GM23338 (cell line): ENCODE measurements around the gene OR10Z1. TPM values are rescaled to one million over a fixed set of nuclear protein-coding genes. Genes with fewer than 3 reads are reported as not detected.

Source experiments
- ATAC-seq: fragments of 200-7000 bp; cut with Tn5 transposase; 3 replicates; pipeline ENCODE4 v1.9.1; 2020
- DNase-seq: peaks from one replicate; pipeline ENCODE4 v3.0.0-alpha.2; 2015; ENCODE audit warnings: low spot score
- H2AFZ ChIP-seq: fragments of 200-600 bp; sonication (generic); 2 replicates; pipeline ENCODE4 v1.8.0; 2016; ENCODE audit warnings: antibody characterized with exemption, mild to moderate bottlenecking, moderate library complexity
- H3F3A ChIP-seq: fragments of 200-600 bp; sonication (generic); replicated peaks from 2 replicates; pipeline ENCODE4 v1.8.0; 2017; ENCODE audit warnings: antibody characterized with exemption, mixed run types, low read depth
- H3K27ac ChIP-seq: fragments of 200-600 bp; sonication (generic); 2 replicates; pipeline ENCODE4 v1.6.1; 2016; ENCODE audit warnings: low read depth
- H3K27me3 ChIP-seq: fragments of 200-600 bp; sonication (generic); 2 replicates; pipeline ENCODE4 v1.8.0; 2016; ENCODE audit warnings: mild to moderate bottlenecking, mixed run types, moderate library complexity; ENCODE audit not compliant: insufficient read depth
- H3K36me3 ChIP-seq: fragments of 200-600 bp; sonication (generic); 2 replicates; pipeline ENCODE4 v1.8.0; 2016; ENCODE audit warnings: mild to moderate bottlenecking; ENCODE audit not compliant: insufficient read depth
- H3K4me1 ChIP-seq: fragments of 200-600 bp; sonication (generic); 2 replicates; pipeline ENCODE4 v1.8.0; 2016; ENCODE audit warnings: mild to moderate bottlenecking, moderate library complexity; ENCODE audit not compliant: insufficient read depth
- H3K4me2 ChIP-seq: fragments of 200-600 bp; sonication (generic); 2 replicates; pipeline ENCODE4 v1.7.1; 2017; ENCODE audit warnings: mixed run types
- H3K4me3 ChIP-seq: fragments of 200-600 bp; sonication (generic); 2 replicates; pipeline ENCODE4 v1.6.1; 2016; ENCODE audit warnings: mixed run types
- H3K79me2 ChIP-seq: fragments of 200-600 bp; sonication (generic); replicated peaks from 2 replicates; pipeline ENCODE4 v1.8.0; 2017; ENCODE audit warnings: mild to moderate bottlenecking; ENCODE audit not compliant: insufficient read depth
- H3K9me2 ChIP-seq: fragments of 200-600 bp; sonication (generic); 2 replicates; pipeline ENCODE4 v1.8.0; 2017; ENCODE audit not compliant: insufficient read depth
- H4K20me1 ChIP-seq: fragments of 200-600 bp; sonication (generic); replicated peaks from 2 replicates; pipeline ENCODE4 v1.8.0; 2017; ENCODE audit warnings: mild to moderate bottlenecking; ENCODE audit not compliant: insufficient read depth
- H3K27ac Mint-ChIP-seq: 2 replicates; pipeline ENCODE4 v1.8.0; 2020; ENCODE audit warnings: inconsistent platforms, mild to moderate bottlenecking, moderate library complexity, mixed read lengths
- H3K27me3 Mint-ChIP-seq: 3 replicates; pipeline ENCODE4 v1.8.0; 2022; ENCODE audit warnings: low read depth, mild to moderate bottlenecking, moderate library complexity, mixed read lengths, inconsistent platforms; ENCODE audit not compliant: insufficient read depth, poor library complexity
- H3K36me3 Mint-ChIP-seq: 3 replicates; pipeline ENCODE4 v1.8.0; 2021; ENCODE audit warnings: low read depth, mild to moderate bottlenecking, inconsistent platforms, moderate library complexity, mixed read lengths
- H3K4me1 Mint-ChIP-seq: 3 replicates; pipeline ENCODE4 v1.8.0; 2020; ENCODE audit warnings: mild to moderate bottlenecking, inconsistent platforms, mixed read lengths
- H3K4me3 Mint-ChIP-seq: 3 replicates; pipeline ENCODE4 v1.8.0; 2021; ENCODE audit warnings: moderate library complexity, mild to moderate bottlenecking, inconsistent platforms, mixed read lengths
- H3K9me3 Mint-ChIP-seq: 3 replicates; pipeline ENCODE4 v1.8.0; 2020; ENCODE audit warnings: moderate library complexity, mild to moderate bottlenecking, inconsistent platforms, mixed read lengths
- CREB1 ChIP-seq: fragments of 250-450 bp; sonication (Bioruptor Pico); IDR thresholded peaks from 2 replicates; pipeline ENCODE4 v1.5.0; 2020; ENCODE audit warnings: low read depth, mild to moderate bottlenecking, moderate library complexity
- EZH2 ChIP-seq: fragments of 200-600 bp; sonication (generic); IDR thresholded peaks from one replicate; pipeline ENCODE4 v1.8.0; 2017; ENCODE audit warnings: antibody characterized with exemption, mild to moderate bottlenecking, low read depth; ENCODE audit not compliant: unreplicated experiment
- EZH2phosphoT487 ChIP-seq: fragments of 200-600 bp; sonication (generic); IDR thresholded peaks from one replicate; pipeline ENCODE4 v1.8.1; 2018; ENCODE audit warnings: antibody characterized with exemption; ENCODE audit not compliant: unreplicated experiment
- JUNB ChIP-seq: IDR thresholded peaks from one replicate; pipeline ENCODE4 v1.6.1; 2016; ENCODE audit warnings: antibody characterized with exemption; ENCODE audit not compliant: unreplicated experiment
- POLR2AphosphoS5 ChIP-seq: IDR thresholded peaks from 2 replicates; pipeline ENCODE4 v1.6.1; 2016; ENCODE audit warnings: antibody characterized with exemption, low read depth
- STAT1 ChIP-seq: IDR thresholded peaks from one replicate; pipeline ENCODE4 v1.6.1; 2016; ENCODE audit warnings: antibody characterized with exemption; ENCODE audit not compliant: unreplicated experiment
- ZNF114 ChIP-seq: fragments of 250-450 bp; sonication (Bioruptor Pico); IDR thresholded peaks from 2 replicates; pipeline ENCODE4 v1.5.0; 2020; ENCODE audit warnings: mild to moderate bottlenecking, moderate library complexity
- ZNF331 ChIP-seq: fragments of 250-450 bp; sonication (Bioruptor Pico); IDR thresholded peaks from 2 replicates; pipeline ENCODE4 v1.5.0; 2020; ENCODE audit warnings: low read depth, mild to moderate bottlenecking, moderate library complexity
- polyA plus RNA-seq: library from polyadenylated mRNA; unstranded; fragments of >200 nt; fragmentation: Nextera tagmentation; extraction: Ambion mirVana; gene quantifications from 2 replicates; pipeline ENCODE4 v1.2.1, GENCODE V29; 2016
- total RNA-seq: library from RNA; depleted of rRNA; stranded (reverse); fragments of >200 nt; shearing (Covaris generic); gene quantifications from 2 replicates; pipeline ENCODE4 v1.2.3, GENCODE V29; 2014
- TF ChIP-seq, protein P1 (sequence below): IDR thresholded peaks from one replicate; pipeline ENCODE4 v1.6.1; 2018; ENCODE audit warnings: antibody characterized with exemption; ENCODE audit not compliant: unreplicated experiment
- TF ChIP-seq, protein P2 (sequence below): IDR thresholded peaks from 2 replicates; pipeline ENCODE4 v1.6.1; 2016; ENCODE audit warnings: antibody characterized with exemption
- TF ChIP-seq, protein P3 (sequence below): fragments of 250-450 bp; sonication (Bioruptor Pico); IDR thresholded peaks from 2 replicates; pipeline ENCODE4 v1.5.0; 2020; ENCODE audit warnings: mild to moderate bottlenecking, moderate library complexity

Gene OR10Z1
- total and polyA plus RNA-seq, 2 experiments from 2014 or later = not detected

DNA sequence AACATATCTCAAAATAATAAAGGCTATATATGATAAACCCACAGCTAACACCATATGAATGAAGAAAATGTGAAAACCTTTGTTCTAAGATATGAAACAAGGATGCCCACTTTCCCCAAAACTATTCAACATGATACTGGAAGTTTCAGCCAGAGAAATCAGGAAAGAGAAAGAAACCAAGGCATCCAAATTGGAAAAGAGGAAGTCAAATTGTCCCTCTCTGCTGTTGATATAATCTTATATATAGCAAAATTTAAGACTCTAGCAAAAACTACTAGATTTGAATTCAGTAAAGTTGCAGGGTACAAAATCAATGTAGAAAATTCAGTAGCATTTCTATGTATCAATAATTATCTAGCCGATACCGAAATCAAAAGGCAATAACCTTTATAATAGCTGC, 4.3 kb upstream of the OR10Z1 start:
- ATAC-seq (no peak), DNase-seq (no peak)
- no peak overlapping the region for H3K4me3 Mint-ChIP-seq
- H3K27ac ChIP-seq = no peak overlapping the region
- peaks cover 14% of the 10 kb centered on the region for H3K9me3 Mint-ChIP-seq
- H2AFZ ChIP-seq = no peak overlapping the region
- H3K36me3 ChIP-seq = no peaks in the 10 kb centered on the region
- no peaks in the 10 kb centered on the region for H3K27me3 Mint-ChIP-seq
- H3F3A ChIP-seq = no peaks in the 10 kb centered on the region
- no peak overlapping the region for H3K27ac Mint-ChIP-seq
- H3K4me3 ChIP-seq = no peak overlapping the region
- no peaks in the 10 kb centered on the region for H4K20me1 ChIP-seq
- H3K9me2 ChIP-seq = no peaks in the 10 kb centered on the region; the same call in 1 of the 2 replicates
- H3K79me2 ChIP-seq = no peaks in the 10 kb centered on the region
- no peaks in the 10 kb centered on the region for H3K4me1 Mint-ChIP-seq
- no peaks in the 10 kb centered on the region for H3K27me3 ChIP-seq
- TF ChIP-seq ZNF114 (CRISPR knock-in tag) = no peak
- no peak for TF ChIP-seq CREB1
- TF ChIP-seq, protein P1, sequence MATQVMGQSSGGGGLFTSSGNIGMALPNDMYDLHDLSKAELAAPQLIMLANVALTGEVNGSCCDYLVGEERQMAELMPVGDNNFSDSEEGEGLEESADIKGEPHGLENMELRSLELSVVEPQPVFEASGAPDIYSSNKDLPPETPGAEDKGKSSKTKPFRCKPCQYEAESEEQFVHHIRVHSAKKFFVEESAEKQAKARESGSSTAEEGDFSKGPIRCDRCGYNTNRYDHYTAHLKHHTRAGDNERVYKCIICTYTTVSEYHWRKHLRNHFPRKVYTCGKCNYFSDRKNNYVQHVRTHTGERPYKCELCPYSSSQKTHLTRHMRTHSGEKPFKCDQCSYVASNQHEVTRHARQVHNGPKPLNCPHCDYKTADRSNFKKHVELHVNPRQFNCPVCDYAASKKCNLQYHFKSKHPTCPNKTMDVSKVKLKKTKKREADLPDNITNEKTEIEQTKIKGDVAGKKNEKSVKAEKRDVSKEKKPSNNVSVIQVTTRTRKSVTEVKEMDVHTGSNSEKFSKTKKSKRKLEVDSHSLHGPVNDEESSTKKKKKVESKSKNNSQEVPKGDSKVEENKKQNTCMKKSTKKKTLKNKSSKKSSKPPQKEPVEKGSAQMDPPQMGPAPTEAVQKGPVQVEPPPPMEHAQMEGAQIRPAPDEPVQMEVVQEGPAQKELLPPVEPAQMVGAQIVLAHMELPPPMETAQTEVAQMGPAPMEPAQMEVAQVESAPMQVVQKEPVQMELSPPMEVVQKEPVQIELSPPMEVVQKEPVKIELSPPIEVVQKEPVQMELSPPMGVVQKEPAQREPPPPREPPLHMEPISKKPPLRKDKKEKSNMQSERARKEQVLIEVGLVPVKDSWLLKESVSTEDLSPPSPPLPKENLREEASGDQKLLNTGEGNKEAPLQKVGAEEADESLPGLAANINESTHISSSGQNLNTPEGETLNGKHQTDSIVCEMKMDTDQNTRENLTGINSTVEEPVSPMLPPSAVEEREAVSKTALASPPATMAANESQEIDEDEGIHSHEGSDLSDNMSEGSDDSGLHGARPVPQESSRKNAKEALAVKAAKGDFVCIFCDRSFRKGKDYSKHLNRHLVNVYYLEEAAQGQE = no peak
- TF ChIP-seq POLR2AphosphoS5 = no peak
- TF ChIP-seq, protein P2, sequence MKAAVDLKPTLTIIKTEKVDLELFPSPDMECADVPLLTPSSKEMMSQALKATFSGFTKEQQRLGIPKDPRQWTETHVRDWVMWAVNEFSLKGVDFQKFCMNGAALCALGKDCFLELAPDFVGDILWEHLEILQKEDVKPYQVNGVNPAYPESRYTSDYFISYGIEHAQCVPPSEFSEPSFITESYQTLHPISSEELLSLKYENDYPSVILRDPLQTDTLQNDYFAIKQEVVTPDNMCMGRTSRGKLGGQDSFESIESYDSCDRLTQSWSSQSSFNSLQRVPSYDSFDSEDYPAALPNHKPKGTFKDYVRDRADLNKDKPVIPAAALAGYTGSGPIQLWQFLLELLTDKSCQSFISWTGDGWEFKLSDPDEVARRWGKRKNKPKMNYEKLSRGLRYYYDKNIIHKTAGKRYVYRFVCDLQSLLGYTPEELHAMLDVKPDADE = no peak
- TF ChIP-seq EZH2 = no peak
- no peak for TF ChIP-seq ZNF331
- TF ChIP-seq STAT1 = no peak
- TF ChIP-seq, protein P3, sequence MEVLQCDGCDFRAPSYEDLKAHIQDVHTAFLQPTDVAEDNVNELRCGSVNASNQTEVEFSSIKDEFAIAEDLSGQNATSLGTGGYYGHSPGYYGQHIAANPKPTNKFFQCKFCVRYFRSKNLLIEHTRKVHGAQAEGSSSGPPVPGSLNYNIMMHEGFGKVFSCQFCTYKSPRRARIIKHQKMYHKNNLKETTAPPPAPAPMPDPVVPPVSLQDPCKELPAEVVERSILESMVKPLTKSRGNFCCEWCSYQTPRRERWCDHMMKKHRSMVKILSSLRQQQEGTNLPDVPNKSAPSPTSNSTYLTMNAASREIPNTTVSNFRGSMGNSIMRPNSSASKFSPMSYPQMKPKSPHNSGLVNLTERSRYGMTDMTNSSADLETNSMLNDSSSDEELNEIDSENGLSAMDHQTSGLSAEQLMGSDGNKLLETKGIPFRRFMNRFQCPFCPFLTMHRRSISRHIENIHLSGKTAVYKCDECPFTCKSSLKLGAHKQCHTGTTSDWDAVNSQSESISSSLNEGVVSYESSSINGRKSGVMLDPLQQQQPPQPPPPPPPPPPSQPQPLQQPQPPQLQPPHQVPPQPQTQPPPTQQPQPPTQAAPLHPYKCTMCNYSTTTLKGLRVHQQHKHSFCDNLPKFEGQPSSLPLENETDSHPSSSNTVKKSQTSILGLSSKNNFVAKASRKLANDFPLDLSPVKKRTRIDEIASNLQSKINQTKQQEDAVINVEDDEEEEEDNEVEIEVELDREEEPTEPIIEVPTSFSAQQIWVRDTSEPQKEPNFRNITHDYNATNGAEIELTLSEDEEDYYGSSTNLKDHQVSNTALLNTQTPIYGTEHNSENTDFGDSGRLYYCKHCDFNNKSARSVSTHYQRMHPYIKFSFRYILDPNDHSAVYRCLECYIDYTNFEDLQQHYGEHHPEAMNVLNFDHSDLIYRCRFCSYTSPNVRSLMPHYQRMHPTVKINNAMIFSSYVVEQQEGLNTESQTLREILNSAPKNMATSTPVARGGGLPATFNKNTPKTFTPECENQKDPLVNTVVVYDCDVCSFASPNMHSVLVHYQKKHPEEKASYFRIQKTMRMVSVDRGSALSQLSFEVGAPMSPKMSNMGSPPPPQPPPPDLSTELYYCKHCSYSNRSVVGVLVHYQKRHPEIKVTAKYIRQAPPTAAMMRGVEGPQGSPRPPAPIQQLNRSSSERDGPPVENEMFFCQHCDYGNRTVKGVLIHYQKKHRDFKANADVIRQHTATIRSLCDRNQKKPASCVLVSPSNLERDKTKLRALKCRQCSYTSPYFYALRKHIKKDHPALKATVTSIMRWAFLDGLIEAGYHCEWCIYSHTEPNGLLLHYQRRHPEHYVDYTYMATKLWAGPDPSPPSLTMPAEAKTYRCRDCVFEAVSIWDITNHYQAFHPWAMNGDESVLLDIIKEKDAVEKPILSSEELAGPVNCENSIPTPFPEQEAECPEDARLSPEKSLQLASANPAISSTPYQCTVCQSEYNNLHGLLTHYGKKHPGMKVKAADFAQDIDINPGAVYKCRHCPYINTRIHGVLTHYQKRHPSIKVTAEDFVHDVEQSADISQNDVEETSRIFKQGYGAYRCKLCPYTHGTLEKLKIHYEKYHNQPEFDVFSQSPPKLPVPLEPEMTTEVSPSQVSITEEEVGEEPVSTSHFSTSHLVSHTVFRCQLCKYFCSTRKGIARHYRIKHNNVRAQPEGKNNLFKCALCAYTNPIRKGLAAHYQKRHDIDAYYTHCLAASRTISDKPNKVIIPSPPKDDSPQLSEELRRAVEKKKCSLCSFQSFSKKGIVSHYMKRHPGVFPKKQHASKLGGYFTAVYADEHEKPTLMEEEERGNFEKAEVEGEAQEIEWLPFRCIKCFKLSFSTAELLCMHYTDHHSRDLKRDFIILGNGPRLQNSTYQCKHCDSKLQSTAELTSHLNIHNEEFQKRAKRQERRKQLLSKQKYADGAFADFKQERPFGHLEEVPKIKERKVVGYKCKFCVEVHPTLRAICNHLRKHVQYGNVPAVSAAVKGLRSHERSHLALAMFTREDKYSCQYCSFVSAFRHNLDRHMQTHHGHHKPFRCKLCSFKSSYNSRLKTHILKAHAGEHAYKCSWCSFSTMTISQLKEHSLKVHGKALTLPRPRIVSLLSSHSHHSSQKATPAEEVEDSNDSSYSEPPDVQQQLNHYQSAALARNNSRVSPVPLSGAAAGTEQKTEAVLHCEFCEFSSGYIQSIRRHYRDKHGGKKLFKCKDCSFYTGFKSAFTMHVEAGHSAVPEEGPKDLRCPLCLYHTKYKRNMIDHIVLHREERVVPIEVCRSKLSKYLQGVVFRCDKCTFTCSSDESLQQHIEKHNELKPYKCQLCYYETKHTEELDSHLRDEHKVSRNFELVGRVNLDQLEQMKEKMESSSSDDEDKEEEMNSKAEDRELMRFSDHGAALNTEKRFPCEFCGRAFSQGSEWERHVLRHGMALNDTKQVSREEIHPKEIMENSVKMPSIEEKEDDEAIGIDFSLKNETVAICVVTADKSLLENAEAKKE (CRISPR knock-in tag) = no peak
- no peak for TF ChIP-seq JUNB
- no peak for TF ChIP-seq EZH2phosphoT487
- peaks cover 11% of the 10 kb centered on the region for H3K36me3 Mint-ChIP-seq
- H3K4me2 ChIP-seq = no peak overlapping the region
- no peaks in the 10 kb centered on the region for H3K4me1 ChIP-seq
